ENCODE results near the gene CFAP58.

The CFAP58 gene

DNA sequence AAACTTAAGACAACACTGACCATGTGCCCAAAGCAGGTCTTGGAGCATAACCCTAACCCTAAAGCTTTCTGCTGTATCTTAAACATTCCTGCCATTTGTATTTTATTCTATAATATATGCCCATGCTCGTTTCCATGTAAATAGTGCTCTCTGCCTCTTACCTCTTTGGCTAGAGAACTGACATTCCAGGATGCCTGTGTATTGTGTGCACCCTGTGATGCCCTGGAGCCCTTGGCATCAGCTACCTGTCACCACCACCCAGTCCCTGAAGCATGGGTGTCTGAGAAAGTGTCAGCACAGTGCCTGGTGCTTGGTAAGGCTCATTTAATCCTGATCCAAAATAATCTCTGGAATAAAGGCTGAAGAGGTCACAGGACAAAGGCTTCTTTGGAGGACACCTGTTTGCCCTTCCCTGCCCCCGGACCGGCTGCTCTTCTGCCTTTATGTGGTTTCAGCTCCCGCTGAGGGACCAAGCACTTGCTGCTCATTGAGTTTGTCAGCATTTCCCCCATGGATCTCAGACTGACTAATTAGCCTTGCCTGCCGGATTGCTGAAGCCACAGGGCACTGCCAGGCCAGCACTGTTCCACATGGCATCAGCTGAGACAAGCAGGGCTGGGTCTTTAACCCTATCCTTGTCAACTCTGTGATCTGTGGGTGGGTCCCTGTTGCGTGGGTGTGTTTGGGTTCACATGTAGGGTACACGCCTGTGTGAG is 148.4 kb downstream of the CFAP58 start:
- FAIRE-seq: no peak
- DNase-seq (ENCODE audit: insufficient read length, low spot score): no peak
- TF ChIP-seq POLR2A (IDR thresholded peaks at IDR 0.05; ENCODE audit: low read depth, low read length): no peak

DNA sequence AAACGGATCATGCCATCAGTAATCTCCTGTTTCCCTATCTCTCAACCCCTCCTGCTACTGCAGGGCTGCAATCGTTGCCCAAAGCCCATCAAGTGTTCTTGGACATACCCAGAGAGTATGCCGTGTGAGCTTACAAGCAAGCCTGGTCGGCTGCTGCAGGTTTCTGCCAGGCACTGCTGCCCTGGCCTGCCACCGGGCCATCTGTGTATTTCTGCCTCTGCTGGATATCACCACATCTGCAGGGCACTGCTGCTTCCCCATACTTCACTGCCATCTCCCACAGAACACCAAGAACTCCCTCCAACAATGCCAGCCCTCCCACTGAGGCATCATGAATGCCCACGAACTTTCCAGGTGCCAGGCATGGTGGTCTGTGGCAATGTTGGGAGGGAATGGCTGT is 149.3 kb downstream of the CFAP58 start:
- no peak for FAIRE-seq
- no peak for DNase-seq (ENCODE audit: insufficient read length, low spot score)
- no peak for TF ChIP-seq POLR2A (IDR thresholded peaks at IDR 0.05; ENCODE audit: low read depth, low read length)

Measured in H54 (cell line).